CD8-positive, alpha-beta memory T cell (primary cell): ENCODE results near the gene ZNF627. TPM values are rescaled to one million over a fixed set of nuclear protein-coding genes. Genes with fewer than 3 reads are reported as not detected.
A peak's percentile ranks its signal among the peaks of the same experiment; 100 is the strongest.

Experiments used
- CTCF ChIA-PET: fragments of 350-600 bp; sonication (Branson Sonifier 250); formaldehyde crosslinking; loops from one replicate; lab custom pipeline; 2021; ENCODE audit warnings: antibody characterized with exemption; lab: Charles Lee
- POLR2A ChIA-PET: fragments of 350-600 bp; sonication (Branson Sonifier 250); formaldehyde crosslinking; loops from one replicate; lab custom pipeline; 2021; ENCODE audit warnings: antibody characterized with exemption; lab: Charles Lee
- DNase-seq, 5 donors: peaks; one replicate each; pipeline versions ENCODE4 v3.0.0 to v3.0.0-alpha.2; 2020 to 2022; ENCODE audit warnings: mixed read lengths in 1 of 5
- H3K27ac ChIP-seq: one replicate; pipeline ENCODE4 v1.7.0; 2013; ENCODE audit warnings: low read depth, mild to moderate bottlenecking, low read length, moderate library complexity
- H3K27me3 ChIP-seq: 2 replicates; pipeline ENCODE4 v1.7.0; 2013; ENCODE audit warnings: low read length, mild to moderate bottlenecking; ENCODE audit not compliant: insufficient read depth, poor library complexity, severe bottlenecking
- H3K36me3 ChIP-seq: 2 replicates; pipeline ENCODE4 v1.7.0; 2013; ENCODE audit warnings: mild to moderate bottlenecking, low read length, moderate library complexity; ENCODE audit not compliant: insufficient read depth
- H3K4me1 ChIP-seq: 2 replicates; pipeline ENCODE4 v1.7.0; 2013; ENCODE audit warnings: mild to moderate bottlenecking, low read length, moderate library complexity; ENCODE audit not compliant: insufficient read depth
- H3K4me3 ChIP-seq: 2 replicates; pipeline ENCODE4 v1.7.0; 2013; ENCODE audit warnings: mild to moderate bottlenecking, low read length
- H3K9me3 ChIP-seq: 2 replicates; pipeline ENCODE4 v1.7.0; 2013; ENCODE audit warnings: mild to moderate bottlenecking, low read length
- H3K27ac Mint-ChIP-seq, 8 donors: one replicate each; pipeline ENCODE4 v1.8.0; 2020 to 2021; ENCODE audit warnings: mixed read lengths in 8 of 8, mild to moderate bottlenecking in 6 of 8, inconsistent platforms in 3 of 8, moderate library complexity in 3 of 8
- H3K27me3 Mint-ChIP-seq, 2 donors: one replicate each; pipeline ENCODE4 v1.8.0; 2020 to 2021; ENCODE audit warnings: mixed read lengths in 2 of 2, mild to moderate bottlenecking in 1 of 2, moderate library complexity in 1 of 2
- H3K36me3 Mint-ChIP-seq, 3 donors: one replicate each; pipeline ENCODE4 v1.8.0; 2020 to 2021; ENCODE audit warnings: mixed read lengths in 3 of 3, inconsistent platforms in 1 of 3, mild to moderate bottlenecking in 1 of 3
- H3K4me1 Mint-ChIP-seq, 3 donors: one replicate each; pipeline ENCODE4 v1.8.0; 2020 to 2021; ENCODE audit warnings: mixed read lengths in 3 of 3, inconsistent platforms in 1 of 3, mild to moderate bottlenecking in 1 of 3
- H3K4me3 Mint-ChIP-seq, 7 donors: one replicate each; pipeline ENCODE4 v1.8.0; 2020 to 2021; ENCODE audit warnings: mixed read lengths in 7 of 7, mild to moderate bottlenecking in 6 of 7, moderate library complexity in 4 of 7, inconsistent platforms in 2 of 7
- H3K9me3 Mint-ChIP-seq, 5 donors: one replicate each; pipeline ENCODE4 v1.8.0; 2020 to 2022; ENCODE audit warnings: mixed read lengths in 5 of 5, mild to moderate bottlenecking in 3 of 5, moderate library complexity in 2 of 5, inconsistent platforms in 1 of 5
- polyA plus RNA-seq: library from polyadenylated mRNA; unstranded; fragments of 300-500 nt; fragmentation: Illumina TruSeq; gene quantifications from one replicate; pipeline ENCODE4 v1.2.3, GENCODE V29; 2021
- total RNA-seq, 2 experiments: library from RNA; stranded (reverse); gene quantifications; one replicate each; pipeline ENCODE4 v1.2.3, GENCODE V29; 2021

The ZNF627 gene
- total and polyA plus RNA-seq, 3 experiments from 2014 or later = 5.7 to 6.2 (median 6.2) TPM

GRCh38 chr19:11578258-11579142 lies 18.8 kb upstream of the ZNF627 start:
- DNase-seq = peak in 4 of 5 donors; percentile 18 to 56 (median 36)
- peak overlapping the region; percentile 73 to 89 (median 80) for H3K4me3 Mint-ChIP-seq

GRCh38 chr19:11580116-11580515 lies 17.2 kb upstream of the ZNF627 start:
- Mint-ChIP-seq H3K27ac (peak overlapping the region in 1 of 8 donors; percentile 47), H3K4me3 (peak overlapping the region in 2 of 7 donors; percentile 23 to 37)

More at GRCh38 chr19:11578258-11579142, 18.8 kb upstream of the ZNF627 start:
- H3K36me3 ChIP-seq = no peaks in the 10 kb centered on the region
- peaks cover 18 to 46% (median 22%) of the 10 kb centered on the region in 3 donors for H3K4me1 Mint-ChIP-seq
- peak overlapping the region in 7 of 8 donors; percentile 43 to 93 (median 70) for H3K27ac Mint-ChIP-seq
- H3K36me3 Mint-ChIP-seq = peaks cover 0 to 18% (median 1%) of the 10 kb centered on the region in 3 donors
- ChIA-PET CTCF (interaction anchor here (0.6 to 2.7 kb wide), 2 partner anchors 18 to 529 kb away, joined by 3 to 11 read pairs; partner anchors contain the start of gene ELOF1), POLR2A (interaction anchor here (0.5 to 0.6 kb wide), 3 partner anchors 50 to 197 kb away, joined by 3 to 7 read pairs (median 3); partner anchors contain the start of gene ECSIT)
- no peaks in the 10 kb centered on the region for H3K27me3 ChIP-seq
- peak overlapping the region; percentile 35 for H3K27ac ChIP-seq
- H3K9me3 ChIP-seq = no peaks in the 10 kb centered on the region
- H3K4me3 ChIP-seq = peak overlapping the region; percentile 57
- peaks cover 47% of the 10 kb centered on the region for H3K4me1 ChIP-seq
- H3K27me3 Mint-ChIP-seq = no peaks in the 10 kb centered on the region
- no peaks in the 10 kb centered on the region for H3K9me3 Mint-ChIP-seq

GRCh38 chr19:11581740-11582139 lies 15.5 kb upstream of the ZNF627 start:
- H3K4me1 ChIP-seq = peaks cover 47% of the 10 kb centered on the region
- Mint-ChIP-seq H3K36me3 (peaks cover 0 to 5% (median 0%) of the 10 kb centered on the region in 3 donors), H3K4me3 (peak overlapping the region; percentile 57 to 83 (median 74)), H3K27ac (peak overlapping the region; percentile 46 to 98 (median 84)), H3K9me3 (no peaks in the 10 kb centered on the region), H3K27me3 (no peaks in the 10 kb centered on the region), H3K4me1 (peaks cover 18 to 38% (median 22%) of the 10 kb centered on the region in 3 donors)
- H3K9me3 ChIP-seq = no peaks in the 10 kb centered on the region
- DNase-seq = peak in 2 of 5 donors; percentile 24 to 56
- H3K4me3 ChIP-seq = peak overlapping the region; percentile 7
- ChIA-PET POLR2A (interaction anchor here (0.7 kb wide), 1 partner anchor 1058 kb away, joined by 4 read pairs; no protein-coding TSS in a partner anchor), CTCF (interaction anchor here (0.7 to 2.1 kb wide), 5 partner anchors 8 to 200 kb away, joined by 3 to 14 read pairs (median 3); partner anchors contain the start of gene ELOF1)
- no peaks in the 10 kb centered on the region for H3K27me3 ChIP-seq
- H3K36me3 ChIP-seq = no peaks in the 10 kb centered on the region
- peak overlapping the region; percentile 51 for H3K27ac ChIP-seq

More at GRCh38 chr19:11580116-11580515, 17.2 kb upstream of the ZNF627 start:
- no peak for DNase-seq
- ChIA-PET POLR2A (interaction anchor here (0.7 kb wide), 1 partner anchor 1089 kb away, joined by 4 read pairs; a partner anchor contains a TSS), CTCF (interaction anchor here (2.0 kb wide), 1 partner anchor 44 kb away, joined by 8 read pairs; no protein-coding TSS in a partner anchor)
- H3K36me3 Mint-ChIP-seq = peaks cover 0 to 15% (median 1%) of the 10 kb centered on the region in 3 donors
- no peaks in the 10 kb centered on the region for H3K9me3 Mint-ChIP-seq
- Histone ChIP-seq H3K4me3 (no peak overlapping the region), H3K4me1 (peaks cover 47% of the 10 kb centered on the region), H3K27ac (no peak overlapping the region), H3K9me3 (no peaks in the 10 kb centered on the region), H3K27me3 (no peaks in the 10 kb centered on the region), H3K36me3 (no peaks in the 10 kb centered on the region)
- H3K4me1 Mint-ChIP-seq = peaks cover 18 to 43% (median 22%) of the 10 kb centered on the region in 3 donors
- no peaks in the 10 kb centered on the region for H3K27me3 Mint-ChIP-seq

- H3K36me3 ChIP-seq = no peaks in the 10 kb centered on the region
- peaks cover 7% of the 10 kb centered on the region for H3K4me1 ChIP-seq
- Mint-ChIP-seq H3K9me3 (no peaks in the 10 kb centered on the region), H3K4me3 (no peak overlapping the region), H3K27me3 (no peaks in the 10 kb centered on the region), H3K36me3 (no peaks in the 10 kb centered on the region), H3K4me1 (peaks cover 7 to 14% (median 13%) of the 10 kb centered on the region in 3 donors), H3K27ac (no peak overlapping the region)
- no peak overlapping the region for H3K4me3 ChIP-seq
- DNase-seq = no peak
- no peaks in the 10 kb centered on the region for H3K27me3 ChIP-seq
- CTCF ChIA-PET = interaction anchor here (1.5 to 1.6 kb wide), 2 partner anchors 50 to 91 kb away, joined by 3 to 7 read pairs; no protein-coding TSS in a partner anchor
- POLR2A ChIA-PET = no interaction called here
- no peak overlapping the region for H3K27ac ChIP-seq
- H3K9me3 ChIP-seq = no peaks in the 10 kb centered on the region
Measured at GRCh38 chr19:11586331-11586730, 11.0 kb upstream of the ZNF627 start.

GRCh38 chr19:11587302-11587974 lies 9.8 kb upstream of the ZNF627 start:
- H3K4me3 Mint-ChIP-seq = peak overlapping the region in 1 of 7 donors; percentile 14
- ChIA-PET POLR2A (no interaction called here), CTCF (interaction anchor here (1.0 to 1.6 kb wide), 4 partner anchors 15 to 105 kb away, joined by 4 to 13 read pairs (median 4); partner anchors contain the start of gene ELOF1)
- H3K9me3 ChIP-seq = no peaks in the 10 kb centered on the region
- H3K27ac ChIP-seq = no peak overlapping the region
- no peak overlapping the region for H3K4me3 ChIP-seq
- no peaks in the 10 kb centered on the region for H3K4me1 ChIP-seq
- H3K4me1 Mint-ChIP-seq = peaks cover 2 to 4% (median 4%) of the 10 kb centered on the region in 3 donors
- H3K36me3 Mint-ChIP-seq = no peaks in the 10 kb centered on the region
- no peaks in the 10 kb centered on the region for H3K36me3 ChIP-seq
- no peaks in the 10 kb centered on the region for H3K27me3 Mint-ChIP-seq
- no peaks in the 10 kb centered on the region for H3K27me3 ChIP-seq
- peak overlapping the region in 4 of 8 donors; percentile 34 to 91 (median 57) for H3K27ac Mint-ChIP-seq
- no peaks in the 10 kb centered on the region for H3K9me3 Mint-ChIP-seq
- peak; percentile 64 to 83 (median 68) for DNase-seq

GRCh38 chr19:11587975-11588631 lies 9.2 kb upstream of the ZNF627 start:
- no peak for DNase-seq
- Mint-ChIP-seq H3K9me3 (no peaks in the 10 kb centered on the region), H3K27ac (peak overlapping the region in 6 of 8 donors; percentile 34 to 91 (median 58)), H3K4me1 (peaks cover 2 to 4% (median 4%) of the 10 kb centered on the region in 3 donors), H3K36me3 (no peaks in the 10 kb centered on the region), H3K27me3 (no peaks in the 10 kb centered on the region), H3K4me3 (peak overlapping the region in 1 of 7 donors; percentile 14)
- Histone ChIP-seq H3K9me3 (no peaks in the 10 kb centered on the region), H3K4me1 (no peaks in the 10 kb centered on the region), H3K36me3 (no peaks in the 10 kb centered on the region), H3K4me3 (no peak overlapping the region), H3K27ac (no peak overlapping the region), H3K27me3 (no peaks in the 10 kb centered on the region)
- ChIA-PET POLR2A (no interaction called here), CTCF (interaction anchor here (0.6 to 1.6 kb wide), 5 partner anchors 15 to 105 kb away, joined by 3 to 13 read pairs (median 4); partner anchors contain the start of gene ELOF1)

- Mint-ChIP-seq H3K27ac (peak overlapping the region in 2 of 8 donors; percentile 19 to 22), H3K9me3 (no peaks in the 10 kb centered on the region), H3K4me1 (peaks cover 10 to 18% (median 12%) of the 10 kb centered on the region in 3 donors), H3K4me3 (no peak overlapping the region), H3K27me3 (no peaks in the 10 kb centered on the region), H3K36me3 (peaks cover 0 to 5% (median 0%) of the 10 kb centered on the region in 3 donors)
- no peak for DNase-seq
- H3K9me3 ChIP-seq = no peaks in the 10 kb centered on the region
- ChIA-PET CTCF (interaction anchor here (1.0 kb wide), 1 partner anchor 58 kb away, joined by 3 read pairs; no protein-coding TSS in a partner anchor), POLR2A (interaction anchor here (0.9 kb wide), 1 partner anchor 40 kb away, joined by 5 read pairs; no protein-coding TSS in a partner anchor)
- H3K27me3 ChIP-seq = no peaks in the 10 kb centered on the region
- H3K27ac ChIP-seq = no peak overlapping the region
- H3K4me1 ChIP-seq = peaks cover 21% of the 10 kb centered on the region
- no peaks in the 10 kb centered on the region for H3K36me3 ChIP-seq
- no peak overlapping the region for H3K4me3 ChIP-seq
Measured at GRCh38 chr19:11594084-11594483, 3.2 kb upstream of the ZNF627 start.
